ENCODE results near the gene SDC3.

DNA sequence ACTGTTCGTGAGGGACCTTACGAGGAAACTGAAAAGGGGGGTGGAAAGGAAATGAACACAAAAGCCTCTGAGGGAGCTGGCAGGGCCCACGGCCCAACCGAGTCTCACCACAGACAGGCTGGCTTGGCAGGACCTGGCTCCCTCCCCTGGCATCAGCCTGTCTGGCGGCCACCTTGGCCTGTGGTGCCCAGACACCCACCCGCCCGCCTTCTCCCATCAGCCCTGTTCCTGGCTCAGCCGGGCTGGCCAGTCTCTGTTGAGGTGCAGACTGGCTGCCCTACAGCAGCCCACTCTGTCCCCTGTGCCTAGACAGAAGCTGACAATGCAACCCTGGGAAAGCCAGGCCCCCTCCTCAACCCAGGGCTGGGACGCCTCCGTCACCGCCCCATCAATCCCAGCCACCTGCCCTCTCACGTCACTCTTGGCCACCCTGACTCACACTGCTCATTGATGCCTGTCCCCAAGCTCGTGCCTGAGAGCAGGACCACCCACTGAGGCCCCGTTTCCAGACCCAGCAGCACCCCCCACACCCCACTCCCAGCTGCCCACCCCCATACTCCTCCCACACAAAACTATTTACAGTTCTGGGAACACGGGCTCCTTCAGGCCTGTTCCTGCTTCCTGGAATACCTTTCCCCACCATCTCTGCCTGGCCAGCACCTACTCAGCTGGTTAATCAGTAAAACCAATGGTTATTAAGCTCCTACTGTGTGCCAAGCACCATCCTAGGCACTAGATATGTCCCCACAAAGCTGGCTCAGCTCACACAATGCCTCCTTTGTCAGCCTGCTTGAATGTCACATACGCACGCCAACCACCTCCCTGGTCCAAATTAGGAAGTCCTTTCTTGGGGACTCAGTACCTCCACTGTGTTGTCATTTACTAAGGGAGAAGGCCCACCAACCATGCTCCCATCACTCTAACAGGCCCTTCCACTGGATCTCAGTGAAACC lies 22.7 kb downstream of the SDC3 start:
- TF ChIP-seq, protein P1, sequence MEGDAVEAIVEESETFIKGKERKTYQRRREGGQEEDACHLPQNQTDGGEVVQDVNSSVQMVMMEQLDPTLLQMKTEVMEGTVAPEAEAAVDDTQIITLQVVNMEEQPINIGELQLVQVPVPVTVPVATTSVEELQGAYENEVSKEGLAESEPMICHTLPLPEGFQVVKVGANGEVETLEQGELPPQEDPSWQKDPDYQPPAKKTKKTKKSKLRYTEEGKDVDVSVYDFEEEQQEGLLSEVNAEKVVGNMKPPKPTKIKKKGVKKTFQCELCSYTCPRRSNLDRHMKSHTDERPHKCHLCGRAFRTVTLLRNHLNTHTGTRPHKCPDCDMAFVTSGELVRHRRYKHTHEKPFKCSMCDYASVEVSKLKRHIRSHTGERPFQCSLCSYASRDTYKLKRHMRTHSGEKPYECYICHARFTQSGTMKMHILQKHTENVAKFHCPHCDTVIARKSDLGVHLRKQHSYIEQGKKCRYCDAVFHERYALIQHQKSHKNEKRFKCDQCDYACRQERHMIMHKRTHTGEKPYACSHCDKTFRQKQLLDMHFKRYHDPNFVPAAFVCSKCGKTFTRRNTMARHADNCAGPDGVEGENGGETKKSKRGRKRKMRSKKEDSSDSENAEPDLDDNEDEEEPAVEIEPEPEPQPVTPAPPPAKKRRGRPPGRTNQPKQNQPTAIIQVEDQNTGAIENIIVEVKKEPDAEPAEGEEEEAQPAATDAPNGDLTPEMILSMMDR (IDR thresholded peaks at IDR 0.05) = no peak
- TF ChIP-seq, protein P2, sequence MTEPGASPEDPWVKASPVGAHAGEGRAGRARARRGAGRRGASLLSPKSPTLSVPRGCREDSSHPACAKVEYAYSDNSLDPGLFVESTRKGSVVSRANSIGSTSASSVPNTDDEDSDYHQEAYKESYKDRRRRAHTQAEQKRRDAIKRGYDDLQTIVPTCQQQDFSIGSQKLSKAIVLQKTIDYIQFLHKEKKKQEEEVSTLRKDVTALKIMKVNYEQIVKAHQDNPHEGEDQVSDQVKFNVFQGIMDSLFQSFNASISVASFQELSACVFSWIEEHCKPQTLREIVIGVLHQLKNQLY (CRISPR knock-in tag; IDR thresholded peaks at IDR 0.05) = no peak
- TF ChIP-seq IRF2 (CRISPR knock-in tag; IDR thresholded peaks at IDR 0.05; ENCODE audit: borderline replicate concordance, low read depth) = no peak
- TF ChIP-seq, protein P3, sequence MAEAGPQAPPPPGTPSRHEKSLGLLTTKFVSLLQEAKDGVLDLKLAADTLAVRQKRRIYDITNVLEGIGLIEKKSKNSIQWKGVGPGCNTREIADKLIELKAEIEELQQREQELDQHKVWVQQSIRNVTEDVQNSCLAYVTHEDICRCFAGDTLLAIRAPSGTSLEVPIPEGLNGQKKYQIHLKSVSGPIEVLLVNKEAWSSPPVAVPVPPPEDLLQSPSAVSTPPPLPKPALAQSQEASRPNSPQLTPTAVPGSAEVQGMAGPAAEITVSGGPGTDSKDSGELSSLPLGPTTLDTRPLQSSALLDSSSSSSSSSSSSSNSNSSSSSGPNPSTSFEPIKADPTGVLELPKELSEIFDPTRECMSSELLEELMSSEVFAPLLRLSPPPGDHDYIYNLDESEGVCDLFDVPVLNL (CRISPR knock-in tag; IDR thresholded peaks at IDR 0.05; ENCODE audit: borderline replicate concordance, low read depth) = no peak

Data from WTC11 (cell line).